GM19025 (cell line): ENCODE data around the gene YIPF2.
"Not testable (repeated sequence)": the region's sequence is repeated elsewhere in the genome, so short reads cannot be mapped to it uniquely, and the experiment has no call there.

ENCODE experiments used
- ATAC-seq: cut with Tn5 transposase; IDR thresholded peaks from one replicate; pipeline ENCODE4 v1.9.1; 2021; ENCODE audit warnings: mild to moderate bottlenecking, low read depth, moderate library complexity; ENCODE audit not compliant: unreplicated experiment

YIPF2 gene

GRCh38 chr19:10943412-10943811, 15.0 kb upstream of the YIPF2 start:
- not testable (repeated sequence) for ATAC-seq

- ATAC-seq, result not testable (repeated sequence)
Observed at GRCh38 chr19:10941649-10942048, 13.2 kb upstream of the YIPF2 start.

GRCh38 chr19:10936661-10937084, 8.2 kb upstream of the YIPF2 start:
- ATAC-seq, result no peak

- no peak for ATAC-seq
Observed at GRCh38 chr19:10935371-10936059, 7.1 kb upstream of the YIPF2 start.

- ATAC-seq, result no peak
Observed at GRCh38 chr19:10929402-10929794, 959 bp upstream of the YIPF2 start.

GRCh38 chr19:10927730-10928562, 493 bp downstream of the YIPF2 start:
- peak; percentile 6 for ATAC-seq

- no peak for ATAC-seq
Observed at GRCh38 chr19:10924597-10924996, 3.8 kb downstream of the YIPF2 start.

- ATAC-seq, result no peak
Observed at GRCh38 chr19:10923260-10924112, 5.0 kb downstream of the YIPF2 start.

- ATAC-seq, result no peak
Observed at GRCh38 chr19:10922638-10923014, 5.8 kb downstream of the YIPF2 start.

- ATAC-seq, result no peak
Observed at GRCh38 chr19:10921910-10922637, 6.4 kb downstream of the YIPF2 start.

- ATAC-seq, result no peak
Observed at GRCh38 chr19:10921199-10921909, 7.1 kb downstream of the YIPF2 start.

GRCh38 chr19:10920781-10921180, 7.7 kb downstream of the YIPF2 start:
- ATAC-seq, result no peak

GRCh38 chr19:10920288-10920655, 8.2 kb downstream of the YIPF2 start:
- ATAC-seq, result no peak

- no peak for ATAC-seq
Observed at GRCh38 chr19:10919352-10920287, 8.8 kb downstream of the YIPF2 start.

- no peak for ATAC-seq
Observed at GRCh38 chr19:10918359-10918758, 10.1 kb downstream of the YIPF2 start.

- no peak for ATAC-seq
Observed at GRCh38 chr19:10916602-10917001, 11.8 kb downstream of the YIPF2 start.

GRCh38 chr19:10915130-10916091, 13.0 kb downstream of the YIPF2 start:
- ATAC-seq, result no peak
